GM12872 (cell line): ENCODE measurements around the gene PYGO1.
A peak's percentile ranks its signal among the peaks of the same experiment; 100 is the strongest.

Experiments
- TF ChIP-seq, protein P1 (sequence below): IDR thresholded peaks from 3 replicates; pipeline ENCODE4 v1.5.1; 2011; ENCODE audit warnings: low read depth, mild to moderate bottlenecking, low read length, moderate library complexity; ENCODE audit not compliant: insufficient read depth

PYGO1 gene

DNA sequence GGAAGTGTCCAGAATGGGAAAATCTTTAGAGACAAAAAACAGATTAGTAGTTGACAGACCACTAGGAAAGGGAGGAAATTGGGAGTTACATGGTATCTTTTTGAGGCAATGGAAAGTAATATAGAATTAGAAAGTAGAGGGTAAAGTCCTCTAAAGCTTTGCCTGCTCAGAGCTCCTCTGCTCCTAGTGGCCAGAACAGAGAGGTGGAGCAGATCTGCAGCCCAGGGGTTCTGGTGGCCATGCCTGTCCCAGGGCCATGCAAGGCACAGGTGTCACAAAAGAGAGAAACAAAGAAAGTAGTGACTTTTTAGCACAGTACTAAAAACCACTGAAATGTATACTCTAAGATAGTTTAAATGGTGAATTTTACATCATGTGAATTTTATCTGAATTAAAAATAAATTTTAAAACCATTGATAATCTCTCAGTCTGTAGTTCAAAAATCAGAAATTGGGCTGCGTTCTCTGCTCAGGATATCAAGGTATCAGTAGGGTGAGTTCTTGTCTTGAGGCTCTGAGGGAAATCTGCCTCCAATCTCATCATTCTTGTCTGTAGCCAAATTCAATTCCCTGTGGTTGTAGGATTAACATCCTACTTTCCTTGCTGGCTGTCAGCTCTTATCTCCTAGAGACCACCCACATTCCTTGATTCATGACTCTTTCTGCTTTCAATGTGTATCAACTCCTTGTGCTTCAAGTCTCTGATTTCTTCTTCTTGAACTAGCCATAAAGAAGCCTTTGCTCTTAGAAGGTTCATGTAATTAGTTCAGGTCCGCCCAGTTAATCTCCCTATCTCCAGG lies 23.6 kb downstream of the PYGO1 start:
- TF ChIP-seq, protein P1, sequence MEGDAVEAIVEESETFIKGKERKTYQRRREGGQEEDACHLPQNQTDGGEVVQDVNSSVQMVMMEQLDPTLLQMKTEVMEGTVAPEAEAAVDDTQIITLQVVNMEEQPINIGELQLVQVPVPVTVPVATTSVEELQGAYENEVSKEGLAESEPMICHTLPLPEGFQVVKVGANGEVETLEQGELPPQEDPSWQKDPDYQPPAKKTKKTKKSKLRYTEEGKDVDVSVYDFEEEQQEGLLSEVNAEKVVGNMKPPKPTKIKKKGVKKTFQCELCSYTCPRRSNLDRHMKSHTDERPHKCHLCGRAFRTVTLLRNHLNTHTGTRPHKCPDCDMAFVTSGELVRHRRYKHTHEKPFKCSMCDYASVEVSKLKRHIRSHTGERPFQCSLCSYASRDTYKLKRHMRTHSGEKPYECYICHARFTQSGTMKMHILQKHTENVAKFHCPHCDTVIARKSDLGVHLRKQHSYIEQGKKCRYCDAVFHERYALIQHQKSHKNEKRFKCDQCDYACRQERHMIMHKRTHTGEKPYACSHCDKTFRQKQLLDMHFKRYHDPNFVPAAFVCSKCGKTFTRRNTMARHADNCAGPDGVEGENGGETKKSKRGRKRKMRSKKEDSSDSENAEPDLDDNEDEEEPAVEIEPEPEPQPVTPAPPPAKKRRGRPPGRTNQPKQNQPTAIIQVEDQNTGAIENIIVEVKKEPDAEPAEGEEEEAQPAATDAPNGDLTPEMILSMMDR = peak; percentile 32; the same call in 1 of the 3 replicates

DNA sequence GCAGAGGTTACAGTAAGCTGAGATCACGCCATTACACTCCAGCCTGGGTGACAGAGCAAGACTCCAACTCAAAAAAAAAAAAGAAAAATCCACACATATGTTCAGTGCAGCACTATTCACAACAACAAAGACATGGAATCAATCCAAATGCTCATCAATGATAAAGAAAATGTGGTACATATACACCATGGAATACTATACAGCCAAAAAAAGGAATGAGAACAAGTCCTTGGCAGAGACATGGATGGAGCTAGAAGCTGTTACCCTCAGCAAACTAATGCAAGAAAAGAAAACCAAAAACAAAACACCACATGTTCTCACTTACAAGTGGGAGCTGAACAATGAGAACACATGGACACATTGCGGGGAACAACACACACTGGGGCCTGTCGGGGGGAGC lies 25.5 kb downstream of the PYGO1 start:
- TF ChIP-seq, protein P1 = no peak

DNA sequence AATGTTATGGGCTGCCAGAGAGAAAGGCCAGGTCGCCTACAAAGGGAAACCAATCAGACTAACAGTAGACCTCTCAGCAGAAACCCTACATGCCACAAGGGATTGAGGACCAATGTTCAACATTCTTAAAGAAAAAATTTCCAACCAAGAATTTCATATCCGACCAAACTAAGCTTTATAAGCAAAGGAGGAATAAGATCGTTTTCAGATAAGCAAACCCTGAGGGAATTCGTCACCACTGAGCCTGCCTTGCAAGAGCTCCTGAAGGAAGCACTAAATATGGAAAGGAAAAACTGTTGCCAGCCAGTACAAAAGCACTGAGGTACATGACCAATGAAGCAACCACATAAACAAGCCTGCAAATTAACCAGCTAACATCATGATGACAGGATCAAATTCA lies 33.1 kb downstream of the PYGO1 start:
- TF ChIP-seq, protein P1 = no peak

DNA sequence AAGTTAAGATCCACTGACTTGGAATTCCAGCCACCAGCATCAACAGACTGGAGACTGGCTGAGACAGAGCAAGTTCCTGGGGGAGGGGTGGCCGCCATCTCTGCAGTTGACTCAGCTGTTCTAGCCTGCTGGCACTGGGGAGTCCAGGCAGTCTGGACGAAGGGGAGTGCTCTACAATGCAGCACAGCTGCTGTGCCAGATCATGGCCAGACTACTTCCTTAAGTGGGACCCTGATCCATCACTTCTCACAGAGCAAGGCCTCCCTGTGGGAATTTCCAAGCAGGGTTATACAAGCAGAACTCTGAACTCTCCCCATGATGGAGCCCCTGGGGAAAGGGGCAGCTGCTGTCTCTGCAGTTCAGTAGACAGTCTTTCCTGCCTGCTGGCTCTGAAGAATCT lies 35.2 kb downstream of the PYGO1 start:
- TF ChIP-seq, protein P1 = no peak

DNA sequence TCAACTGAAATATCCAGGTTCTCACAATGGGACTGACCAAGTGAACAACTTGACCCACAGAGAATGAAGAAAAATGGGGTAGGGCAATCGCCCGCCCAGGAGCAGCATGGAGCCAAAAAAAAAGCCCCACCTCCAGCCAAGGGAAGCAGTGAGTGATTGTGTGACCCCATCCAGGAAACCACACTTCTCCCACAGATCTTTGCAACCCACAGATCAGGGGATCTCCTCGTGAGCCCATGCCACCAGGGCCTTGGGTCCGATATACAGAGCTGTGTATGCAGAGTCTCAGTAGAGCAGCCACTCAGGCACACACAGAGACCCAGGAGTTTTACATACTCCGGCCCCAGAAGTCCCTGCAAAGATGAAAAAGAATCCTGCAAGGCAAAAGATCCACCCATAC lies 35.7 kb downstream of the PYGO1 start:
- TF ChIP-seq, protein P1 = no peak

DNA sequence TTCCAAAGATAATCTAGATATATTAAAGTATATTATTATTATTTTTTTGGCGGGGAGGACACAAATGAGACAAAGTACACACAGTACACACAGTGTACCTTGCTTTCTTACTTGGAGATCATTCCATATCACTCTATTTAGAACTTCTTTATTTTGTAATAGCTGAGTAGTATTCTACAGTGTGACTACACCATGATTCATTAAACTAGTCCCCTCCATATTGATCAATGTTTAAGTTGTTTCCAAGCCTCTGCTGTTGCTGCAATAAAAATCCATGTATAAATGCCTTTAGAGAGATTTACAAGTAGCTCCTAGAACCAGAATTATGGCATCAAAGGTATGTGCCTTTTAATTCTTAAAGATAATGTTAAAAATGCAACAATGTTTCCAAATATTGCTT lies 38.8 kb downstream of the PYGO1 start:
- TF ChIP-seq, protein P1 = no peak

DNA sequence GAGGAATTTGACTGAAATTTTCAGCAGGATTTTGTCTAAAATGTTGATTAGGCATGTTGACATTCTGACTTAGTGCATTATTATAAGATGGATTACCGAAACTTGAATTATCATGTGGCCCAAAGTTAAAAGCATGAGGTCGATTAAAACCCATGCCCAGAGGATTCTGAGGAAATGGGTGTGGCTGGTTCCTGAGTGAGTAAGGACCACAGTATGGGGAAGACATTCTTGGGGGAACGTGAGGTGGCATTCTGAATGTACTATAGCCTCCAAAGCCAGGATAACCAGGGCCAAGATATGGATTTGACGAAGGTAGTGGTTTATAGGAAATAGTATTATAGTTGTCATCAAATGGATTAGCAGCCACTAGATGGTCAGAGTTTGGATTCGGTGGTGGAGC lies 41.4 kb downstream of the PYGO1 start:
- TF ChIP-seq, protein P1 = no peak
